ENCODE data around the gene TMEM165.

TMEM165 gene

DNA sequence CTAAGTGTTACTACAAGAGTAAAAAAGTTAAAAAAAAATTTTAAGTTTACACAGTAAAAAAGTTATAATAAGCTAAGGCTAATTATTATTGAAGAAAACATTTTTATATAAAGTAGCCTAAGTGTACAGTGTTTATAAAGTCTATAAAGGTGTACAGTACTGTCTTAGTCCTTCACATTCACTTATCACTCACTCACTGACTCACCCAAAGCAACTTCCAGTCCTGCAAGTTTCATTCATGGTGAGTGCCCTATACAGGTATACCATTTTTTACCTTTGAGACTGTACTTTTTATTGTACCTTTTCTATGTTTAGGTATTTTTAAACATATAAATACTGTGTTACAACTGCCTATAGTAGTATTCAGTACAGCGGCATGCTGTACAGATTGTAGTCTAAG, 74.2 kb downstream of the TMEM165 start:
- DNase-seq, result no peak

Data from fibroblast of upper back skin (primary cell).